ENCODE data around the gene MUC12. TPM values are rescaled to one million over a fixed set of nuclear protein-coding genes. Genes with fewer than 3 reads are reported as not detected.

MUC12 gene
- total and polyA plus RNA-seq, 2 donors (not counting 3 experiments of a cell fraction or from before 2014, with no cell fraction given), result not detected

DNA sequence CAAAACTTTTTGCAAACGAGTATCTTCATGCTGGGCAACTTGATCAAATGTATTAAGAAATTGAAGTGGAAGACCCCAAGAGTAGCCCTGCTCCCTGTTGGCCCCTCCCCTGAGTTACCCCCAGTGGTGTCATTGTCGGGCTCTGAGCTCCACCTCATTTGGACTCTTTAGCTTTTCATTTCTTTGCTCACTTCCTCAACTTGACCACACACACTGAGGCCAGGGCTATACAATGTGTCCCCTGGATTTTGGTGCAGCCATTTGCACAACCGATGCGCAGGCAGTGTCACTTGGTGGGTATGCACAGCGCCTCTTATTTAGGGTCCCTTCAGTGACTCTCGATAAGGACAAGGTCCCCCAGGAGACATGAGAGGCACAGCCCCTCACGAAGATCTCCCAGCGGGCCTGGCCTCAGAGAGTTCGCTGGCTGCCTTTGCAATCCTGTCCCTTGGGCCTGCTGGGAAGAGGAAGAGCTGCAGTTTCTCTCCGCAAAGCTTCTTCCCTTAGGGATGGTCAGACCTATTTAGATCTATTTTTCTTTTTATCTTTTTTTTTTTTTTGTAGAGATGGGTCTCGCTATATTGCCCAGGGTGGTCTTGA, 22.5 kb upstream of the MUC12 start:
- CTCF ChIA-PET, result no interaction called here
- no TSS peak for BruUV-seq (replicated peaks)
- no peaks in the 10 kb centered on the region for H3K9me3 ChIP-seq (replicated peaks; ENCODE audit: control insufficient read depth, insufficient read depth, low read length)
- no peak overlapping the region for H3K4me3 ChIP-seq (replicated peaks in 1 of 3; ENCODE audit: insufficient read depth in 1 of 3, low read depth in 1 of 3, low read length in 3 of 3)
- POLR2A ChIA-PET, result no interaction called here
- no peak for TF ChIP-seq POLR2AphosphoS5 (IDR thresholded peaks at IDR 0.05; ENCODE audit: insufficient read depth, low read depth, low read length)
- TF ChIP-seq MYC (IDR thresholded peaks at IDR 0.05; ENCODE audit: low read depth, low read length), result no peak
- no peak for TF ChIP-seq FOS (IDR thresholded peaks at IDR 0.05; ENCODE audit: borderline replicate concordance, insufficient read depth, low read length)
- no peak for TF ChIP-seq JUN (IDR thresholded peaks at IDR 0.05; ENCODE audit: borderline replicate concordance, insufficient read depth, insufficient read length, low read depth)
- no peak for TF ChIP-seq POLR2A (IDR thresholded peaks at IDR 0.05; ENCODE audit: low read depth, low read length)
- H3K4me1 ChIP-seq (ENCODE audit: control insufficient read depth, extremely low read depth, insufficient read depth, low read length), result peaks cover 6% of the 10 kb centered on the region
- no peak overlapping the region for H3K4me2 ChIP-seq (ENCODE audit: insufficient read depth, low read length)
- no peak overlapping the region for H3K9ac ChIP-seq (replicated peaks; ENCODE audit: extremely low read depth, insufficient read depth, low read length)
- no peak overlapping the region for H3K27ac ChIP-seq (ENCODE audit: insufficient read depth, low read depth, low read length)
- dilution Hi-C loops (cut with MboI; ENCODE audit: extremely low pct_ligation_motif_present, low sequenced_read_pairs), result no loop called here
- no peaks in the 10 kb centered on the region for H4K20me1 ChIP-seq (replicated peaks; ENCODE audit: control insufficient read depth, extremely low read depth, insufficient read depth, low read length)
- peaks cover 0 to 11% of the 10 kb centered on the region in 2 experiments for H3K27me3 ChIP-seq (ENCODE audit: control insufficient read depth in 2 of 2, insufficient read depth in 2 of 2, low read length in 2 of 2)
- H3K79me2 ChIP-seq (ENCODE audit: control insufficient read depth, insufficient read depth, low read length), result no peaks in the 10 kb centered on the region
- no peak overlapping the region for H2AFZ ChIP-seq (ENCODE audit: low read depth, low read length)
- DNase-seq (ENCODE audit: low read depth, low spot score), result no peak
- intact Hi-C loops (cut with micrococcal nuclease), result no loop called here
- H3K36me3 ChIP-seq (ENCODE audit: control insufficient read depth in 2 of 2, extremely low read depth in 1 of 2, insufficient read depth in 2 of 2, low read length in 2 of 2), result no peaks in the 10 kb centered on the region
- FAIRE-seq, result no peak
- no peaks in the 10 kb centered on the region for H3K9me1 ChIP-seq (replicated peaks; ENCODE audit: control insufficient read depth, extremely low read depth, insufficient read depth, low read length)

DNA sequence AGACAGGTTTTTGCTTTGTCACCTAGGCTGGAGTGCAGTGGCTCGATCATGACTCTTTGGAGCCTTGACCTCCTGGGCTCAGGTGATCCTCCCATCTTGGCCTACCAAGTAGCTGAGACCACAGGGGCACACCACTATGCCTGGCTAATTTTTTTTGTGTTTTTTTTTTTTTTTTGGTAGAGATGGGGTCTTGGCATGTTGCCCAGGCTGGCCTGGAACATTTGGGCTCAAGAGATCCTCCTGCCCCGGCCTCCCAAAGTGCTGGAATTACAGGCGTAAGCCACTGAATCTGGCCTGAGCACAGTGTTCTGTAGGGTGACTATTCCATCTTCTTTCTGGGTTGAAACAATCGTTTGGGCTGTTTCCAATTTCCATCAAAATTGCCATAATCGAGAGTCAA, 21.6 kb upstream of the MUC12 start:
- POLR2A ChIA-PET, result interaction anchor here (0.7 kb wide), 1 partner anchor 186 kb away, joined by 3 read pairs; no protein-coding TSS in a partner anchor
- no peak for FAIRE-seq

More for the DNA sequence above, 21.6 kb upstream of the MUC12 start:
- H4K20me1 ChIP-seq (replicated peaks; ENCODE audit: control insufficient read depth, extremely low read depth, insufficient read depth, low read length), result no peaks in the 10 kb centered on the region
- H3K9me3 ChIP-seq (replicated peaks; ENCODE audit: control insufficient read depth, insufficient read depth, low read length), result no peaks in the 10 kb centered on the region
- no peaks in the 10 kb centered on the region for H3K9me1 ChIP-seq (replicated peaks; ENCODE audit: control insufficient read depth, extremely low read depth, insufficient read depth, low read length)
- dilution Hi-C loops (cut with MboI; ENCODE audit: extremely low pct_ligation_motif_present, low sequenced_read_pairs), result no loop called here
- no peak overlapping the region for H3K27ac ChIP-seq (ENCODE audit: insufficient read depth, low read depth, low read length)
- no peak overlapping the region for H3K4me3 ChIP-seq (replicated peaks in 1 of 3; ENCODE audit: insufficient read depth in 1 of 3, low read depth in 1 of 3, low read length in 3 of 3)
- no peaks in the 10 kb centered on the region for H3K4me1 ChIP-seq (ENCODE audit: control insufficient read depth, extremely low read depth, insufficient read depth, low read length)
- peaks cover 0 to 13% of the 10 kb centered on the region in 2 experiments for H3K27me3 ChIP-seq (ENCODE audit: control insufficient read depth in 2 of 2, insufficient read depth in 2 of 2, low read length in 2 of 2)
- DNase-seq (ENCODE audit: low read depth, low spot score), result no peak
- intact Hi-C loops (cut with micrococcal nuclease), result no loop called here
- H3K4me2 ChIP-seq (ENCODE audit: insufficient read depth, low read length), result no peak overlapping the region
- no peaks in the 10 kb centered on the region for H3K36me3 ChIP-seq (ENCODE audit: control insufficient read depth in 2 of 2, extremely low read depth in 1 of 2, insufficient read depth in 2 of 2, low read length in 2 of 2)
- TF ChIP-seq EZH2 (IDR thresholded peaks at IDR 0.05; ENCODE audit: borderline replicate concordance, low read depth, low read length, severe bottlenecking) (no peak), POLR2A (IDR thresholded peaks at IDR 0.05; ENCODE audit: low read depth, low read length) (no peak), POLR2AphosphoS5 (IDR thresholded peaks at IDR 0.05; ENCODE audit: insufficient read depth, low read depth, low read length) (no peak), JUN (IDR thresholded peaks at IDR 0.05; ENCODE audit: borderline replicate concordance, insufficient read depth, insufficient read length, low read depth) (no peak)
- TF ChIP-seq, protein P1, sequence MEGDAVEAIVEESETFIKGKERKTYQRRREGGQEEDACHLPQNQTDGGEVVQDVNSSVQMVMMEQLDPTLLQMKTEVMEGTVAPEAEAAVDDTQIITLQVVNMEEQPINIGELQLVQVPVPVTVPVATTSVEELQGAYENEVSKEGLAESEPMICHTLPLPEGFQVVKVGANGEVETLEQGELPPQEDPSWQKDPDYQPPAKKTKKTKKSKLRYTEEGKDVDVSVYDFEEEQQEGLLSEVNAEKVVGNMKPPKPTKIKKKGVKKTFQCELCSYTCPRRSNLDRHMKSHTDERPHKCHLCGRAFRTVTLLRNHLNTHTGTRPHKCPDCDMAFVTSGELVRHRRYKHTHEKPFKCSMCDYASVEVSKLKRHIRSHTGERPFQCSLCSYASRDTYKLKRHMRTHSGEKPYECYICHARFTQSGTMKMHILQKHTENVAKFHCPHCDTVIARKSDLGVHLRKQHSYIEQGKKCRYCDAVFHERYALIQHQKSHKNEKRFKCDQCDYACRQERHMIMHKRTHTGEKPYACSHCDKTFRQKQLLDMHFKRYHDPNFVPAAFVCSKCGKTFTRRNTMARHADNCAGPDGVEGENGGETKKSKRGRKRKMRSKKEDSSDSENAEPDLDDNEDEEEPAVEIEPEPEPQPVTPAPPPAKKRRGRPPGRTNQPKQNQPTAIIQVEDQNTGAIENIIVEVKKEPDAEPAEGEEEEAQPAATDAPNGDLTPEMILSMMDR (IDR thresholded peaks at IDR 0.05; ENCODE audit: extremely low read depth in 1 of 2, insufficient read depth in 1 of 2, low read depth in 1 of 2, low read length in 2 of 2), result no peak
- H3K9ac ChIP-seq (replicated peaks; ENCODE audit: extremely low read depth, insufficient read depth, low read length), result no peak overlapping the region
- no TSS peak for BruUV-seq (replicated peaks)
- CTCF ChIA-PET, result no interaction called here
- H2AFZ ChIP-seq (ENCODE audit: low read depth, low read length), result no peak overlapping the region
- no peaks in the 10 kb centered on the region for H3K79me2 ChIP-seq (ENCODE audit: control insufficient read depth, insufficient read depth, low read length)

All from endothelial cell of umbilical vein (primary cell).